IMR-90 (cell line): ENCODE measurements around the gene KIF16B.

ENCODE experiments used
- CTCF ChIP-seq: conservative IDR thresholded peaks from 2 replicates; pipeline ENCODE4 v1.5.1; 2012; ENCODE audit warnings: mild to moderate bottlenecking, low read depth, low read length, improper control_type of control experiment
- MAZ ChIP-seq: IDR thresholded peaks from 2 replicates; pipeline ENCODE4 v1.6.1; 2012; ENCODE audit warnings: low read depth, mild to moderate bottlenecking, low read length, improper control_type of control experiment, moderate library complexity, borderline replicate concordance
- NFE2L2 ChIP-seq: fragments of 150-350 bp; IDR thresholded peaks from 2 replicates; pipeline ENCODE4 v1.6.1; 2016; ENCODE audit warnings: low read depth, mild to moderate bottlenecking, low read length
- POLR2A ChIP-seq: IDR thresholded peaks from 2 replicates; pipeline ENCODE4 v1.6.1; 2012; ENCODE audit warnings: mild to moderate bottlenecking, low read depth, low read length

DNA sequence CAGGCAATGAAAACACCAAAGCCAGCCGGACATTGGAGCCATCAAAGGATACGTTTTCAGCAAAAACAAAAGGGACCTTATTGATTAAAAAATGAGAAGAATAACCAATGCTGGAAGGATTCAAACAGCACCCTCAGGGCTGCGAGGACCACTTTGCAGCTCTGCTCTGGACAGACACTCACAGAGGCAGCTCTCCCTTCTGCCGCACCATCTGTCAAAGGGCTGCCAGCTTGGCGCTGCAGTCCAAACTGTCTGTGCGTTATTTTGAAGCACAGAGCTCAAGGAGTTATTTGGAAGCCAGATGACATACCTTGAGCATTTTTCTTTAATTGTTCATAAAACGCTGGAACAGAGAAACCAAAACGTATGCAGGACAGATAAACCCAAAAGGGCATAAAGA lies 85.2 kb downstream of the KIF16B start:
- TF ChIP-seq CTCF (no peak), NFE2L2 (no peak), POLR2A (no peak), MAZ (no peak)
